Heart left ventricle (tissue), 16 donors: ENCODE data around the gene SCG3. TPM values are rescaled to one million over a fixed set of nuclear protein-coding genes. Genes with fewer than 3 reads are reported as not detected.
"Not testable (repeated sequence)": the region's sequence is repeated elsewhere in the genome, so short reads cannot be mapped to it uniquely, and the experiment has no call there.

Experiments
- ATAC-seq, 4 donors: fragments of 200-7000 bp; cut with Tn5 transposase; one replicate each; pipeline ENCODE4 v1.9.1; 2020 to 2022; ENCODE audit warnings: moderate library complexity in 4 of 4, mild to moderate bottlenecking in 3 of 4, moderate number of reproducible peaks in 1 of 4
- DNase-seq, 5 donors: peaks; one replicate each; pipeline ENCODE4 v3.0.0-alpha.2; 2020
- H3K27ac ChIP-seq, 12 donors: fragments of 200-600 bp; sonication (generic) in 4 of 12; one replicate each; pipeline versions ENCODE4 v1.5.0 to v1.8.0; 2016 to 2022; ENCODE audit warnings: mild to moderate bottlenecking in 2 of 12
- H3K27me3 ChIP-seq, 9 donors: fragments of 200-600 bp; sonication (generic) in 2 of 9; one replicate each; pipeline versions ENCODE4 v1.5.1 to v1.8.0; 2016 to 2022; ENCODE audit warnings: mild to moderate bottlenecking in 3 of 9
- H3K36me3 ChIP-seq, 9 donors: fragments of 200-600 bp; sonication (generic) in 2 of 9; one replicate each; pipeline versions ENCODE4 v1.5.0 to v1.8.0; 2018 to 2022; ENCODE audit warnings: mild to moderate bottlenecking in 2 of 9
- H3K4me1 ChIP-seq, 12 donors: fragments of 200-600 bp; sonication (generic) in 4 of 12; one replicate each; pipeline versions ENCODE4 v1.5.0 to v1.8.0; 2016 to 2022; ENCODE audit warnings: mild to moderate bottlenecking in 3 of 12
- H3K4me3 ChIP-seq, 12 donors: fragments of 200-600 bp; sonication (generic) in 4 of 12; one replicate each; pipeline versions ENCODE4 v1.5.0 to v1.8.0; 2017 to 2022; ENCODE audit warnings: mild to moderate bottlenecking in 9 of 12, moderate library complexity in 4 of 12
- H3K9me3 ChIP-seq, 12 donors: fragments of 200-600 bp; sonication (generic) in 4 of 12; one replicate each; pipeline versions ENCODE4 v1.5.0 to v1.8.0; 2016 to 2022; ENCODE audit warnings: mild to moderate bottlenecking in 1 of 12
- CTCF ChIP-seq, 12 donors: fragments of 200-600 bp; sonication (generic) in 4 of 12; IDR thresholded peaks; one replicate each; pipeline versions ENCODE4 v1.5.0 to v1.8.0; 2018 to 2022; ENCODE audit warnings: antibody characterized with exemption in 12 of 12, mild to moderate bottlenecking in 5 of 12
- POLR2A ChIP-seq, 2 donors: fragments of 450-650 bp; IDR thresholded peaks; one replicate each; pipeline ENCODE4 v1.6.1; 2017; ENCODE audit warnings: antibody characterized with exemption in 2 of 2, mild to moderate bottlenecking in 2 of 2, moderate library complexity in 2 of 2
- WGBS, 4 donors: extraction: QIAGEN DNeasy Blood & Tissue Kit in 2 of 4; methylation state at CpG; one replicate each; pipeline versions ENCODE4 v1.1.5 to v1.1.7; 2013 to 2018; 5-methylcytosine and 5-hydroxymethylcytosine counted together
- intact Hi-C, 10 donors: fragments of 100-400 bp; cut with DNase I; formaldehyde crosslinking; loops; one replicate each; pipeline versions ENCODE4 v1.11.1 to v1.14.2; 2022
- polyA plus RNA-seq, 2 donors: library from polyadenylated mRNA; stranded (reverse); fragments of 200-250 nt; gene quantifications; one replicate each; pipeline ENCODE4 v1.2.3, GENCODE V29; 2013
- total RNA-seq, 9 donors: library from RNA; depleted of rRNA in 2 of 9; stranded (reverse); fragments of >200 nt in 2 of 9; fragmentation: NEBNext Ultra II Directional in 3 of 9; extraction: Animal tissue kit (Norgen Biotek cat#: 25700) in 3 of 9; gene quantifications; one replicate each; pipeline versions ENCODE4 v1.1.0 to v1.2.4, GENCODE V29; 2016 to 2023
- donor health status: ischemic (EF 13 %, LVEDD 7.1; RV severe dilation, severe dysfunction).
- donor health status: healthy with polysubstance abuse.
- donor health status: DM: no; HTN: yes; CAD: no.
- donor health status: DM: no; HTN: no; CAD: no.
- donor health status: ischemic (EF 25% LVEDD 6.9; RV normal size, moderate dysfunction).
- donor health status: ischemic (EF 25% LVEDD 5.7; RV mildly dilated, moderate dysfunction).
- donor health status: healthy.
- donor health status: DM: yes; HTN: yes; CAD: no.
- donor health status: ischemic (EF 35%, LVEDD 5.7; RV mildly dilated, moderate dysfunction).
- donor health status: nonischemic (EF 11% LVEDD 7.7; RV severe dilation, severe dysfunction).
- donor health status: DM: yes; HTN: yes; CAD: no.
- donor health status: PGD.
- donor health status: ischemic (EF 29% LVEDD 5.4; RV normal size, mild dysfunction).
- donor health status: nonischemic (EF 23%, LVEDD 6.1; RV moderate dilation, normal function).

The SCG3 gene
- total and polyA plus RNA-seq, 11 donors, result 0.04 to 0.11 (median 0.10) TPM; not detected in 8

DNA sequence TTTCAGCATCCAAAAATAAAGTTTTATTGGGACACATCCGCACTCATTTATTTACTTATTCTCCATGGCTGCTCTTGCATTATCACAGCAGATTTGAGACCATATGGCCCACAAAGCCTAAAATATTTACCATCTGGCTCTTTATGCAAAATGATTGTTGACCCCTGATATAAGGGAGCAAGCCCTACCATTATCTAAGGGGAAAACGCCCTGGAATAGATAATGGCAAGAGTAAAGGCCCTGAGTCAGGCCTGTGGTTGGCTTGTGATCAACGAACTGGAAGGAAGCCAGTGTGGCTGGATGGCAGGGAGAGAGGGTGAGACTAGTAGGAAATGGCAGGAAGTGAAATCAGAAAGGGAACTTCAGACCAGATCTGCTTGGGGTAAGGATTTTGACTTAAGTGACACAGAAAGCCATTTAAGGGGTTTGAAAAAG lies 34.2 kb upstream of the SCG3 start:
- H3K4me3 ChIP-seq, result no peak overlapping the region

GRCh38 chr15:51648101-51648500 lies 33.2 kb upstream of the SCG3 start:
- H3K27me3 ChIP-seq, H3K36me3 ChIP-seq, H3K4me3 ChIP-seq, DNase-seq, ATAC-seq, H3K9me3 ChIP-seq: not testable (repeated sequence)
- peaks cover 0 to 13% (median 0%) of the 10 kb centered on the region in 12 donors for H3K4me1 ChIP-seq
- WGBS, 4 donors, result 70 to 86% (median 83%) methylated on average over 1 of the region's 1 CpG; no CpG with 5 or more reads in 1 of the 4 donors
- peak overlapping the region in 1 of 12 donors; percentile 73 for H3K27ac ChIP-seq
- intact Hi-C loops, result loop anchor here in 1 of 10 donors (2.0 kb wide), 1 partner anchor 129 kb away; no protein-coding TSS in a partner anchor

More for the DNA sequence above, 34.2 kb upstream of the SCG3 start:
- DNase-seq (peak; percentile 46 to 68 (median 47)), ATAC-seq (peak in 3 of 4 donors; percentile 33 to 80 (median 78))
- Histone ChIP-seq H3K36me3 (no peaks in the 10 kb centered on the region), H3K4me1 (peaks cover 0 to 21% (median 0%) of the 10 kb centered on the region in 12 donors), H3K9me3 (no peaks in the 10 kb centered on the region), H3K27me3 (no peaks in the 10 kb centered on the region), H3K27ac (peak overlapping the region in 1 of 12 donors; percentile 73)
- TF ChIP-seq POLR2A (IDR thresholded peaks at IDR 0.05), result no peak
- TF ChIP-seq CTCF (IDR thresholded peaks at IDR 0.05), result no peak
- intact Hi-C loops, result no loop called here
- whole genome bisulfite sequencing, 4 donors, result 45 to 48% (median 47%) methylated on average over 3 of the region's 3 CpGs

DNA sequence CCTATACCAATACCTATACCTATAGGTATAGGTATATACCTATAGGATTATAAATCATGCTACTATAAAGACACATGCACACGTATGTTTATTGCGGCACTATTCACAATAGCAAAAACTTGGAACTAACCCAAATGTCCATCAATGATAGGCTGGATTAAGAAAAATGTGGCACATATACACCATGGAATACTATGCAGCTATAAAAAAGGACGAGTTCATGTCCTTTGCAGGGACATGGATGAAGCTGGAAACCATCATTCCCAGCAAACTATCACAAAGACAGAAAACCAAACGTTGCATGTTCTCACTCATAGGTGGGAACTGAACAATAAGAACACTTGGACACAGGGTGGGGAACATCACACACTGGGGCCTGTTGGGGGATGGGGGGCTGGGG lies 32.7 kb upstream of the SCG3 start:
- intact Hi-C loops, result loop anchor here in 1 of 10 donors (2.0 kb wide), 1 partner anchor 128 kb away; no protein-coding TSS in a partner anchor

DNA sequence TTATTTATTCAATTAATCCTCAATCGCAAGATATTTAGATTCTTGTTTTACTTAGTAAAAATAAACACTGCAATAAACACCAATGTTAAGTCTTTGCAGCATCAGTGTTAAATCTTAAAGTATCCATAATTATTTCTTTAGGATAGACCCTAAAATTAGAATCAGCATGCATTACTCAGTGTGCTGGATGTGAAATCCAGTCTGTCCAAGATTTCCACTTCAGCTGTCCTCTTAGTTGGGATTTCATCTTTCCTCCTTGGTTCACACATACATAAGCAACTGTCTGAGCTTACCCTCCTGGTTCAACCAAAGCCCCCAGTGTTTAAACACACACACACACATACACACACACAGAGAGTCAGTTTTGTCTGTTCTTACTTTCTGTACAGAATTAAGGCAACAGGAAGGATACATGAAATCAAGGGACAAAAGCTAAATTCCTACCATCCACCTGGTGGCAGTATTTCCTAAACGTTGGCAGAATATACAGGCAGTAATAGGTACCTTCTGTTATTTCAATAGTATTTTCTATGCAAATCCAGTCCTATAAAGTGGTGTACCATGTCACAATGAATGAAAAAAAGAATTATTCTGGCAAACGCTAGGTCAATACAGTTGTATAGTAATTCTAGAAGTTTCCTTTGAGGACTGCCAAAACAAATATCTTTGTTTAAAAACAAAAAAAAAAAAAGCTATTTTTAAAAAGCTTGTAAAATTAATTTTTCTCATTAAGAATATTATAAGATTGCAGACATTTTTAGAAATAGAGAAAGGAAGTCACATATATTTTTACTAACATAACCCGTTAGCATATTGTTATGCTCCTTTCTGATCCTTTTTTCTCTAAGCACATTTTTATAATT lies 31.4 kb upstream of the SCG3 start:
- Histone ChIP-seq H3K4me1 (peaks cover 0 to 13% (median 0%) of the 10 kb centered on the region in 12 donors), H3K4me3 (no peak overlapping the region), H3K27me3 (no peaks in the 10 kb centered on the region), H3K36me3 (no peaks in the 10 kb centered on the region), H3K27ac (no peak overlapping the region), H3K9me3 (no peaks in the 10 kb centered on the region)
- no peak for TF ChIP-seq POLR2A (IDR thresholded peaks at IDR 0.05)
- TF ChIP-seq CTCF (IDR thresholded peaks at IDR 0.05), result peak; percentile 55 to 84 (median 77)
- DNase-seq, result peak in 2 of 5 donors; percentile 24 to 29
- intact Hi-C loops, result loop anchor here (1.0 to 10.0 kb wide), 4 partner anchors 126 to 425 kb away; no protein-coding TSS in a partner anchor
- ATAC-seq, result peak; percentile 69 to 83 (median 76)
- WGBS, 4 donors, result 38 to 41% (median 38%) methylated on average over 4 of the region's 4 CpGs

More for the DNA sequence above, 32.7 kb upstream of the SCG3 start:
- not testable (repeated sequence) for DNase-seq, H3K4me3 ChIP-seq, H3K9me3 ChIP-seq, H3K27ac ChIP-seq, H3K27me3 ChIP-seq, H3K36me3 ChIP-seq, ATAC-seq
- 74 to 80% (median 78%) methylated on average over 4 of the region's 4 CpGs for WGBS, 4 donors
- peaks cover 0 to 13% (median 0%) of the 10 kb centered on the region in 12 donors for H3K4me1 ChIP-seq

- no peaks in the 10 kb centered on the region for H3K9me3 ChIP-seq
- intact Hi-C loops, result loop anchor here in 1 of 10 donors (10.0 kb wide), 1 partner anchor 423 kb away; no protein-coding TSS in a partner anchor
- DNase-seq, result no peak
These were observed 29.1 kb upstream of the SCG3 start for GRCh38 chr15:51652084-51652668.

GRCh38 chr15:51655401-51656057 lies 25.8 kb upstream of the SCG3 start:
- H3K4me3 ChIP-seq, result not testable (repeated sequence)

More at GRCh38 chr15:51652084-51652668, 29.1 kb upstream of the SCG3 start:
- Histone ChIP-seq H3K27ac (no peak overlapping the region), H3K36me3 (no peaks in the 10 kb centered on the region), H3K27me3 (no peaks in the 10 kb centered on the region), H3K4me1 (peaks cover 0 to 7% (median 0%) of the 10 kb centered on the region in 12 donors), H3K4me3 (no peak overlapping the region)
- WGBS, 4 donors, result 85 to 94% (median 88%) methylated on average over 5 of the region's 5 CpGs
- ATAC-seq, result no peak
- TF ChIP-seq CTCF (IDR thresholded peaks at IDR 0.05) (no peak), POLR2A (IDR thresholded peaks at IDR 0.05) (no peak)

More at GRCh38 chr15:51655401-51656057, 25.8 kb upstream of the SCG3 start:
- 94 to 96% (median 95%) methylated on average over 24 of the region's 24 CpGs for WGBS, 4 donors
- H3K36me3 ChIP-seq, H3K4me1 ChIP-seq, H3K27me3 ChIP-seq, ATAC-seq, H3K9me3 ChIP-seq, H3K27ac ChIP-seq, DNase-seq: not testable (repeated sequence)
- intact Hi-C loops, result loop anchor here in 1 of 10 donors (10.0 kb wide), 1 partner anchor 419 kb away; no protein-coding TSS in a partner anchor
